Ramos (cell line): Measurements from ENCODE around the gene CHD6.
"Not testable (repeated sequence)": the region's sequence is repeated elsewhere in the genome, so short reads cannot be mapped to it uniquely, and the experiment has no call there.

Experiments used
- in situ Hi-C: fragments of 300-500 bp; cut with MboI; formaldehyde crosslinking; loops from one replicate; pipeline ENCODE4 v1.14.3; 2022; ENCODE audit warnings: low sequenced_read_pairs; ENCODE audit not compliant: unreplicated experiment

CHD6 gene

DNA sequence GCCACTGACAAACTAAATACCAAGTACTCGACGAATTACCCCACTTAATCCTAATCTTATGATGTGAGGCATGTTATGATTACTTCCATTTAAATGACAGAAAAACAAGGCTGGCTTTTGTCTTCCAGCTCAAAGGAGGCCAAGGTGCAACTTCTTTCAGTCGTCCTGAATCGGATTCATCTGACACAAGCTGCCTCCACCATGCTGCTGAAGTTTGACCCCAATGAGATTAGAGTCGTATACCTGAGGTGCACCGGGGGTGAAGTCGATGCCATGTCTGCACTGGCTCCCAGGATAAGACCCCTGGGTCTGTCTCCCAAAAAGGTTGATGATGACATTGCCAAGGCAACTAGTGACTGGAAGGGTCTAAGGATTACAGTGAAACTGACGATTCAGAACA, 71.0 kb downstream of the CHD6 start:
- in situ Hi-C loops = no loop called here

DNA sequence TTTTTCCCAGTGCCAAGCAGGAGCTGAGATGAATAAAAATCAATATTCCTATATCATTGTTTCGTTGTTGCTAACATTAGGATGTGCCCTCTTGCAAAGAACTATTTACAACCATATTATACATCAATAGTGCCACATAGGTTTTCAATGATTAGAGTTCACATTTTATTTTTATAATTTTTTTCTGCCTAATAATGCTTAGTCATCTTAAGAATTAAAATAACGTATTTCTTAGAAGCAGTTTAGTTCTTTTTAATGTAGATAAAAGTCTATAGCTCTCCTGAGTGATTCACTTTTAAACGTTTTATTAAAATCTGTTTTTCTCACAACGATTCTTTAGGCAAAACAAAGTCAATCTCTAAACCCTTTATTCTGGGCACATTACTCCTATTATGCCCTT, 71.6 kb downstream of the CHD6 start:
- in situ Hi-C loops = no loop called here

DNA sequence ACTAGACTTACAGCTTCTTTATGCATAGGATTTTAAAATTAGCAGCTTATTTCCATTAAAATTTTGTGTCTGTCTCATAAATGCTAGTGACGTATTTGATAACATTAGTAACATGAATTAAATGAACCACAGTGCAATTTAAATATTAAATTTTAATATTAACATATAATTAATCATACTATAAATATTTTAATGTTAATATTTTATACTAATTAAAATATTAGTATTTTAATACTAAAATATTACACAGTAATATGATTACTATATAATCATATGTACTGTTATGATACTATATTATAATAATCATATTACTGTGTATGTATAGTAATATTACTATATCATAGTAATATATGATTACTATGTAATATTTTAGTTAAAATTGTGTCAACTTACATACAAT, 73.7 kb downstream of the CHD6 start:
- in situ Hi-C loops = no loop called here

DNA sequence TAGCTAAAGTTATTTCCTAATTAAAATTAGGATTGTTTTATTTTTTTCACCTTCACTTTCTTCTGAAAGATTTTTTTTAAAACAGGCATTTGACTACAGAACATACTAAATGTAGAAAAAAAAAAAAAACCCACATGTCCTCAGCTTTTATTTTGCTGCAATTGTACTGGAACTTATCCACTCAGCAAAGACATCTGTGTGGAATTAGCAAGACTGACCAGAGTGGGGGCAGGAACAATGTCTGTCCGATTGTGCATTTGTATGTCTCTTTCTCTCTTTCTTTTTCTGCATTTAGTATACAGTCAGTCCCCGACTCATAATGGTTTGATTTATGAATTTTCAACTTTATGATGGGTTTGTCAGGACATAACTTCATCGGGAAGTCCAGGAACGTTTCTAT, 77.3 kb downstream of the CHD6 start:
- in situ Hi-C loops = no loop called here

DNA sequence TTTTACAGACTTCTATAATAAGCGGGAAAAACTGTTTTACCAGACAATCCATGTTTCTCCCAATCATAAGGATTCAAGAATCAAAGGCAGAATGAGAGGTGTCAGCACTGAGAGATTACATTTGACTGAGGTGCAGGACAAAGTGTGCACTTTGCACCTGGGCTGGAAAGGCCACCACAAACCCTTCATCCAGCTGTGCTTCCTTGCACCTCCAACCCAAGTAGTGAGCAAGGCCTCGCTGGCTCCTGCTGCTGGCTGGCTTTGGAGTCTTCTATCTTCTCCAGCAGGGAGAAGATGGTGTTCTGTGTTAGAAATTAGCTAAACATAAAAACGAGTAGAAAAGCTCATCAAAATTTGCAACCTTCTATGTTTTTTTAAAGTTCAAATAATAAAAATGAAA, 77.7 kb downstream of the CHD6 start:
- in situ Hi-C loops = no loop called here

DNA sequence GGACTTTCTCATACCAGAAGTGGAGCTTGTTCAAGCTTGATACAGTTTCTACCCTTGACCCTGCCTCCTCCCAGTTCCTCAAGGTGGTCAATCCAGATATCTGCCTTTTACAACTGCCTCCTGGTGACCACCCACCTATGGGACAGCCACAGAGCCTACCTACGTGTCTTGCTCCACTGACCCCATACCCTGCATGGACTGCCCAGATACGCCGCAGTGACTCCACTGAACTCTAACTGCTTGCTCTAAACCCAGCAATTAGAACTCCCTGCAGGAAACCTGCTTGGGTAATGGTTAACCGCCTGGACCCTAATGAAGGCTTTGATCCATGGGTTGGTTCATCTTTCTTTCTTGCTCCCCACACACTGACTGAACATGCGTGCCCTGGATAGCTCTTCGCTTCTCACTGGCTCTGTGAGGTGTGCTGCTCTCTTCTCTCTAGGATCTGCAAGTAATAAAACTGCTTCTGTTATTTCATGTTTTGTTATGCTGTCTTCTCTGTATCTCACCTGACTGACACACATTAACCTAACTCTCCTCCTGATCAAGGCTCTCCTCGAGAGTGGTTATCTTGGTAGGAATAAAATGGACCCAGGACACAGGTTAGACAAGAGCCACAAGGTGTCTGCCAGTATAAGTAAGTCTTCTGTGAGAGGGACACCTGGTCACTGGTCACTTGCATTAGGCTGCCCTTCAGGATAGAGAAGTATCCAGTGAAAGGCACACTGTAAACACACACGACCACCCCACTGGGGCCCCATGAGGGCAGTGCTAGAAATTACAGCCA, 79.2 kb downstream of the CHD6 start:
- in situ Hi-C loops = no loop called here

DNA sequence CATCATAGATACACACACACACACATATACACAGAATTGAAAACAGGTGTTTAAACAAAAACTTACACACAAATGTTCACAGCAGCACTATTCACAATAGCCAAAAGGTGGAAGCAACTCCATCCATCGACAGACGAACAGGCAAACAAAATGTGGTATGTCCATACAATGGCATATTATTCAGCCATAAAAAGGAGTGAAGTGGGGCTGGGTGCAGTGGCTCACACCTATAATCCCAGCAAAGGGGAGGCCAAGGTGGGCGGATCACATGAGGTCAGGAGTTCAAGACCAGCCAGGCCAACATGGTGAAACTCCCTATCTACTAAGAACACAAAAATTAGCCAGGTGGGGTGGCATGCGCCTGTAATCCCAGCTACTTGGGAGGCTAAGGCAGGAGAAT, 80.3 kb downstream of the CHD6 start:
- in situ Hi-C loops = no loop called here

DNA sequence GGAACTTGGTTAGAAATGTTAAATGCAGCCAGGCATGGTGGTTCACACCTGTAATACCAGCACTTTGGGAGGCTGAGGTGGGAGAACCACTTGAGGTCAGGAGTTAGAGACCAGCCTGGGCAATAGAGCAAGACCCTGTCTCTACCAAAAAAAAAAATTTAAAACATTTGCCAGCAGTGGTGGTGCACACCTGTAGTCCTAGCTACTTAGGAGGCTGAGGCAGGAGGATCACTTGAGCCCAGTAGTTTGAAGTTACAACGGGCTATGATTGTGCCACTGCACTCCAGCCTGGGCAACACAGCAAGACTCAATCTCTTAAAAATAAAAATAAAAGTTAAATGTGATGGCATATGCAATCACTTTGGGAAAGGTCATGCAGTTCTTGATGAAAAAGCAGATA, 82.6 kb downstream of the CHD6 start:
- in situ Hi-C loops = not testable (repeated sequence)

DNA sequence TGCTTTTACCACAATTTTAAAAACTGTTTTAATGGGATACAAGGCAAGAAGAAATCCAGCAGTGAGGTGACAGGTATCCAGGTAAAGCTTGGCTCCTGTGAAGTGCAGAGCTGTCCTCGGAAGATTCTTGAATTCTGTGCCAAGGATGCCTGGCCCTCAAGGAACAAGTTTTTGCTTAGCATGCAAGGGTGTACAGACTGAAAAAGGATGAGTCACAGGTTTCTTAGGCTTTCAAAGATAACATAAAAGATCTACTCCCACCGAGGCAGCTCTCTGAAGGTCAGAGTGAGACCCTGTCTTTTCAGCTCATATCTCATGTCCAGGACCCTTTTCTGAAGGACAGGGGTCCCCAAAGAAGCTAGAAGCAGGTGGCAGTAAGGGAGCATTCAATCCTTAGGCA, 83.3 kb downstream of the CHD6 start:
- in situ Hi-C loops = no loop called here

DNA sequence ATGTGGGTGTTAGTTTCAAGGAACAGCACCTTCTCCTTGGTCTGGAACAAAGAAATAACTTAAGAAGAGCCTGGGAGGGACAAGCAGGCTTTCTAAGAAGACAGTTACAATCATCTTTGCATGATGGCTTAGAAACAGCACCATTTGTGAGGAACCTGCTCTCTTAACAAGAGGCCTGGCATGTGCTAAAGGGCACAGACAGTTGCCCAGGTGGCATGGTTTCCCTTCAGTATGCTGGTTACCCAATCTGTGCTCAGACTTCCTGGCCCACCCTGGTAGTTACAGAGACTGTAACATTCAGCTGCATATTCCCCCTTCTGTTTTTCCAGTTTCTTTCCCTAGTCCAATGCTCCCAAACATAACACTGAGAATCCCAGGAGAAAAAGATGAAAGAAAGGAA, 84.0 kb downstream of the CHD6 start:
- in situ Hi-C loops = no loop called here

DNA sequence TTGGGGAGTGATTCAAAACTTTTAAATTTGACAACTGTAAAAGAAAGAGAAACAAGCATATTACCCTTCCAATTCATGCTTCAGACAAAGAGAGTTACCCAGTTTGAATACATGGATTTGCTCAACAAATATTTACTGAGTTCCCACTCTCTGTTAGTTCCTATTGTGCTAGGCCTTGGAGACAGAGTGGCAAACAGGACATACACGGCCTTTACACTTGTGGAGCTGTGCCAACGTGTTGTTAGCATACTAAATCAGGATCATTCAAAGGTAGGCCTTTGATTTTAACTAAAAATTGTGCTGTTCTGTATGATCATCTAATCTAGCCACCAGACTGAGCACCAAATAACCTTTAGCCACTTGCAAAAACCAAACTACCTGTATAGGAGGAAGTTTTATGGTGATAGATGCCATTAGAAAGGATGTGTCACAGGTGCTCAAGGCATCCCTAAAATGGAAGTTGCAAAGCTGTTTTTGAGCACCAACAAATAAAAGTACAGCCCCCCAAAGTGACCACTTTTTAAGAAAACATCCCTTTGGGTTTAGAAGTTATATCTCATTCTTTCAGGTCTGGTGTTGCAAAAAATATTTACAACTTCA, 84.5 kb downstream of the CHD6 start:
- in situ Hi-C loops = no loop called here

DNA sequence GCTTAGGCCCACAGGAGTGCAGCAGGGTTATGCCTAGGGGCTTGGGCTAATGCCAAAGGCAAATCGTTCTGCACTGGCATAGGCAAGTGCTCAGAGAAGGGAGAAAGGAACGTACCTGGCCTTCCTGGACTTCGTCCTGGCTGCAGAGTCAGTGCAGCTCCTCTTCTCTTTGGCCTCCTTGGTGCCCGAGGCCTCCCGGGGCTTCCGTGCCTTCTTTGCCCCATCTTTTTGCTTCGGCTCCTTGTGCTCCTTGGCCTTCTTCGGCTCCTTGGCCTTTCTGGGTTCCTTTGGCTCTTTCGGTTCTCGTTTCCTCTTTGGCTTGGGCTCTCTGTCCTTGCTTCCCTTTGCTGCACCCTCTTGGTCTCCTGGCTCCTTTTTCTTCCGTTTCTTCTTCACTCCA, 85.2 kb downstream of the CHD6 start:
- in situ Hi-C loops = no loop called here

DNA sequence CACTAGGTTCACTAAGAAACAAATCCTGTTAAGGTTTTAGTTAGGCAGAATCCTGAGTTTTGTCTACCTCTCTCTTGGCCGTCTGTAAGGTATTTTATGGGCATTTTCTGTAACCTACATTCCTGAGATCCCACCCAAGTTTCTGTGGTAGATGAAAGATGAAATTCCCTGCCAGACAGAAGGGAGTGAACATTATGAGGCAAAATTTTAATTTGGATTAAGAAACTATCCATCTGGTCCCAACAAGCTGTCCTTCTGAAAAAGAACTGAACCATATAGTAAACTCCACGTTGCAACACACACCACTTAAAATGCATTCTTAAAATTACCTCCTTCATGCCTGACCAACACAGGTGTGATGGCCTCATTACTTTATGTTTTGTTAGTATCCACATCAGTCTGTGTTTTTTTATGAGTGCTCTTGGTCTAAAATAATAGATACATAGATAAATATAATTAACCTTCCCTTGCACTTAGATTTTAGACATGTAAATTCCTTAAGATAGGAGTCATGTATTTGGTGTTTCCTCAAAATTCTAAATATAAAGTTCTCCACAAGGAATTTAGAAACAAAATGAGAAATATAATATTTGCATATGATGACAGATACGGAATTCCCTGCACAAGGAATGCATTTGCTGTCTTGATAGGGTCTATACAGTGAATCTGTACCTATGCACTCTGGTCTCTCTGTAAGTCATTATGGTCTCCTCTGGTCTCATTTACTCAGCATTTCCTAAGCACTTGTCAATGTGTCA, 86.5 kb downstream of the CHD6 start:
- in situ Hi-C loops = no loop called here

DNA sequence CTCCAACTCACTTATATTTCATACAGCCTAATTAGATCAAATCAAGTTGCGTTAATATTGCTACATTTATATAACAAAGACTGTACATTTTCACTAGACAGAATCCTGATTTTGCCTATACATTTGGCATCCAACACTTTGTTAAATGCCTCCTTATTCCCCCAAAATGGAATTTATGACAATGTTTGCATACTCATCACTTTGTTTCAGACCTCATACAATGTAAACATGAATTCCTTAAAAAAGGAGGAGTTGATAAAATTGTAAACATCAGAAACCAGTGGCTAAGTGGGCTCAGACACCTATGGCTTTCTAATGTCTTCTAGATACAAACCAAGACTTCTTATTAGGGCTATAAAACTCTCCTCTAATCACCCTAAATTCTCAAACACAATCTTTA, 87.3 kb downstream of the CHD6 start:
- in situ Hi-C loops = no loop called here

DNA sequence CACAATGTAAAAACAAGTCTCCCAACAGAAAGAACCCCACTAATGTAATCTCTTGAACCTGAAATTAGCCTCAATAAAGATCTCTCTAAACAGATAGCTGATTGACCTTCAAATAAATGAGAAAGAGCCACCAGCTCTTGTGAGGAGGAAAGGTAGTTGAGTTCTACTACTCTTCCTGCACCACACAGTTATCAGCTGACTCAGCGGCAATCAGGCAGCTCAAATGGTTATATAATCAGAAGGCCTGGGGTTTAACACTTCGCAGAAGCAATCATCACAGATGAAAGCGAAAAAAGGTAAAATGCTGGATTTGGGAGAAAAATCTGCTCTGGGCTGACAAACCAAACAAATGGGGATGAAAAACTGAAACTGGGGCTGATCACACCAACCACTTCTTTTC, 91.8 kb downstream of the CHD6 start:
- in situ Hi-C loops = no loop called here

DNA sequence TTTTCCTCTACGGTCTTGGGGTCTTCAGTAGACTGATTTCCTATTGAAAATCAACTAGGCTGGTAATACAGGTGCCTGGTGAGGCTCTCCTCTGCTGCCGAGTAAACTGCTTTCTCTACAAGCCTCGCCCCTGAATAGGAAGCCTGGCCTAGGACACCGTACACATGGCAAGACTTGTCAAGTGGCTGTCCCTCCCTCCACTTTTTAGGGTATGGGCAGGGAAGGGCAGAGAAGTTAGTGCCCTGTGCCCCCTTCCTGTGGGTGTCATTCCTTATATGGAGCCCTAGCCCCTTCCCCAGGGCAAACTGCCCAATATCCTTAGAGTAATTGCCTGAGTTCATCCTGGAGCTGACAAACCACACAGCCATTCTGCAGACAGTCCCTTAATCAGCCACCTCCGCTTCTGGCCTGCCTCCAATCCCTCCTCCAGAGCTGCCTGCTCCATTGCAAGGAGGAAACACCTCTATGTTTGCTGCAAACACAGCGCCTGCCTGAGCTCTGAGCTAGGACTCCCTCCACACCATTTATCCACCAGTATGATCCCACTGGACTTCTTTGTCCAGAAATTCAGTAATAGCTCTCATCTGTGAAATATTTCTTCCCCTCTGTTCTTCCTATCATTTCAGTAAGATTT, 93.1 kb downstream of the CHD6 start:
- in situ Hi-C loops = no loop called here

DNA sequence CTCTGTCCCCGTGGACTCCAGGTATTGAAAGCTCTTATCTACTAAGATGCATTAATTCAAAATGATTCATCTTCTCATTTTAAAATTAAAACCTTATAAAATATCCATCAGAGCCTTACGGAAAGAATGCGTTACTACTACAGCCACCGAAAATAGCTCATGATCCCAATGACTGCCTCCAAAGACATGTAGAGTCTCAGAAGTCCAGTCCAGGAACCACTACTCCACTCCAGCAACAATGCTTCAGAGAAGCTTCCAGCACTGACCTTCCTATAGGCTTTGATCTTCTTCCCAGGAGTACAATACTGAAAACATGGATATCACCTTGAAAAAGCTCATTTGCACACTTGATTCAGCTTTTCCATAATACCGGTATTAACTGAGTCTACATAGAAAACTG, 94.3 kb downstream of the CHD6 start:
- in situ Hi-C loops = no loop called here

DNA sequence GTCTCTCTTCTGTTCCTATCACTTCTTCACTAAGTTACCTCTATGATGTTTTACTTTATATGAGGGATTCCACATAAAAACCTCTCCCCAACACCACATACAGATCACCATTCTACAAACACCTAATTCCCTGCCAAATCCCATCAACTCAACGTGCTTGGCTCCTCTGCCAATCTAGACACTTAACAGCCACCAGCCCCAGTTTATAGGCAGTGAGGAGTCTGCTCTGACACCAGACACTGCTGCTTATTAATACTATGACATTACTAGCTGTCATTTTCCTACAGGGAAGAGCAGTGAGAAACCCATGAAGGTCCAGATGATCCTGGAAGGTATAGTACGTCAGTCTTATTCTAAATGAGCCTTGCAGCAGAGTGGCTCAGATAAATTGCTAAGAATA, 104.3 kb downstream of the CHD6 start:
- in situ Hi-C loops = no loop called here

DNA sequence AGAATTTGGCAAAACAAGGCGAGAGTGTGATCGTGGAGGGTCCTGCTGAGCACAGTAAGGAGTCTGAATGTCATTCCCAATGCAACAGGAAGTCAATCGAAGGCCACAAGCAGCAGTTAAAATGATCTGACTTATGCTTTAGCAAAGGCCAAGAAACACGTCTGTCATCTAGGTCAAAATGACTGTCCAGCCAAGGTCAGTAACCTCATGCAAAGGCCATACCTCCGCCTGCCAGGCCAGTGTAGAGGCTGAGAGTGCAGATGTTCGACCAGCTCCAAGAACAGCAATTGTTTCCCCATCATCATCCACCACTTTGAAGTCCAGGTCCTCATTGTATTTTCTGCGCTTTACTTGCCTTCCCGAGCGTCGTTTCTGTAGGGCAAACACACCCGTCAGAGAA, 105.6 kb downstream of the CHD6 start:
- in situ Hi-C loops = no loop called here

DNA sequence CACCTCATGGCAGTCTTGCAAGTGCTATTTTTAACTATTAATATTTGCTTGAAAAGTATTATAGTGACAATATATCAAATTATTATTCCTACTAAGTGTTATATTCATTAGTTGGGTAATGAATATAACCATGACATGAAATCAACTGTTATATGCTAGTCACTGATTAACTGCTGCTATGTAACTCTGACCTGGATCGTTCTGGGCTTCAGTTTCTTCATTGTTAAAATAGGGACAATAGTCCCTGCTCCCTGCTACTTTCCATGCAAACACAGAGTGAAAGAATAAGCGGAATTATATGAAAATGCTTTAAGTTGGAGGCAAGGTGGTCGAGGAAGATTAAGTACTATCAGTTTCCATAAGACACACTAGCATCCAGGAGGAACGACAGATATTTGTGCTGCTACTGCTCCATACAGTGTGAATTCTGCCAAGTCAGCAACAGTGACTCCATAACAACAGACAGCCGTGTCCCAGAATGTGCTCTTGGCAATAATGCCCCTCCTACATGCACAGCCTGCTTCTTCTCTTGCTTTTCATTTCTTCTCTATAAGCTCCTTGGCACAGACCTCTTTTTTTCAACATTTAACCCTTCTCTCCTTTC, 107.2 kb downstream of the CHD6 start:
- in situ Hi-C loops = no loop called here

DNA sequence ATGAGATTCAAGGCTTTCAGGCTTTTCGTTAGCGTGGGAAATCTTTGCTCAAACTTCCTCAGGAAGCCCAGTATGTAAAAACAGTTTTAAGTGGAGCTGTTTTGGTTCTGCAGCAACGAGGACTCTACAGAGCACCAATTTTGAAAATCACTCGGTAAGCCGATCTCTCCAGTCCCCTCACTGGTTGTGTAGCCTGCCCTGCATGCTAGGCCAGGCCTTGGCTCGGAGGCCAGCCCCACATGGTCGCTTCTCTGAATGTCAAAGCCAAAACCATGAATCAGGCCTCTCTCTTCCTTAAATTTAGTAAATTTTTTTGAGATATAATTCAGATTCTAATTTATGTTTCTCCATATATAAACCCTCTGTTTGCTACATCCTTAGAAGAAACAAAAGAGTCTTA, 108.0 kb downstream of the CHD6 start:
- in situ Hi-C loops = no loop called here
